ENCODE measurements around the gene TMEM214.

DNA sequence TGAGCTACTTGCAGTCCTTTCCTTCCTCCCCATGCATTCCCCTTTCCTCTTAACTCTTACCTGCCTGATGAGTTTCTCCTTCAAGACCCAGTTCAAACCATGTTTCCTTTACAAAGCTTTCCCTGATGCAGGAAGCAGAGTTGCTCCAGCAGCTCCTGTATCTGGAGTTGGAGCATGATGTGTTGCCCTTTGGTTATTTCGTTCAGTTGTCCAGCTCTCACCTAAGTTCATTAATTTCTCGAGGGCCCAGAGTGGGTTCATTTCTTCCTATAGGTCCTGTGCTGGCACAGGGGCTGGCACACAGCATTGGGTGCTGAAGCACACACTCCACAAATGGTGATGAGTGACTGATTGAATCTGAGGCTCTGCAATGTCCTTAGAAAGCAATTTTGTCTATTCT lies 23.0 kb upstream of the TMEM214 start:
- TF ChIP-seq GATA3 (IDR thresholded peaks at IDR 0.05; ENCODE audit: low read depth, low read length) (no peak), GATA2 (IDR thresholded peaks at IDR 0.05; ENCODE audit: low read depth, low read length) (no peak)
